Fibroblast of lung (primary cell): ENCODE data around the gene FAM174C.

Experiments
- EZH2 ChIP-seq: IDR thresholded peaks from 2 replicates; pipeline ENCODE4 v1.5.1; 2012; ENCODE audit warnings: low read length, control low read depth, mild to moderate bottlenecking; ENCODE audit errors: missing control alignments
- TF ChIP-seq, protein P1 (sequence below), 2 donors: IDR thresholded peaks in 1 of 2; conservative IDR thresholded peaks in 1 of 2; 1 replicate in 1 of 2; 2 replicates in 1 of 2; pipeline ENCODE4 v1.5.1; 2011 to 2012; ENCODE audit warnings: low read length in 2 of 2, control low read depth in 1 of 2, inconsistent platforms in 1 of 2, low read depth in 1 of 2, mild to moderate bottlenecking in 1 of 2

- TF ChIP-seq, protein P1, sequence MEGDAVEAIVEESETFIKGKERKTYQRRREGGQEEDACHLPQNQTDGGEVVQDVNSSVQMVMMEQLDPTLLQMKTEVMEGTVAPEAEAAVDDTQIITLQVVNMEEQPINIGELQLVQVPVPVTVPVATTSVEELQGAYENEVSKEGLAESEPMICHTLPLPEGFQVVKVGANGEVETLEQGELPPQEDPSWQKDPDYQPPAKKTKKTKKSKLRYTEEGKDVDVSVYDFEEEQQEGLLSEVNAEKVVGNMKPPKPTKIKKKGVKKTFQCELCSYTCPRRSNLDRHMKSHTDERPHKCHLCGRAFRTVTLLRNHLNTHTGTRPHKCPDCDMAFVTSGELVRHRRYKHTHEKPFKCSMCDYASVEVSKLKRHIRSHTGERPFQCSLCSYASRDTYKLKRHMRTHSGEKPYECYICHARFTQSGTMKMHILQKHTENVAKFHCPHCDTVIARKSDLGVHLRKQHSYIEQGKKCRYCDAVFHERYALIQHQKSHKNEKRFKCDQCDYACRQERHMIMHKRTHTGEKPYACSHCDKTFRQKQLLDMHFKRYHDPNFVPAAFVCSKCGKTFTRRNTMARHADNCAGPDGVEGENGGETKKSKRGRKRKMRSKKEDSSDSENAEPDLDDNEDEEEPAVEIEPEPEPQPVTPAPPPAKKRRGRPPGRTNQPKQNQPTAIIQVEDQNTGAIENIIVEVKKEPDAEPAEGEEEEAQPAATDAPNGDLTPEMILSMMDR (conservative IDR thresholded peaks at IDR 0.05 in 1 of 2, IDR thresholded peaks at IDR 0.05 in 1 of 2; ENCODE audit: low read depth in 1 of 2, low read length in 2 of 2), result no peak
- no peak for TF ChIP-seq EZH2
These were observed 7.4 kb downstream of the FAM174C start for GRCh38 chr19:1282588-1283206.
